ENCODE data around the gene OR13C2. TPM values are rescaled to one million over a fixed set of nuclear protein-coding genes. Genes with fewer than 3 reads are reported as not detected.

Gene OR13C2
- total RNA-seq, 1 donor from 2014 or later: not detected

DNA sequence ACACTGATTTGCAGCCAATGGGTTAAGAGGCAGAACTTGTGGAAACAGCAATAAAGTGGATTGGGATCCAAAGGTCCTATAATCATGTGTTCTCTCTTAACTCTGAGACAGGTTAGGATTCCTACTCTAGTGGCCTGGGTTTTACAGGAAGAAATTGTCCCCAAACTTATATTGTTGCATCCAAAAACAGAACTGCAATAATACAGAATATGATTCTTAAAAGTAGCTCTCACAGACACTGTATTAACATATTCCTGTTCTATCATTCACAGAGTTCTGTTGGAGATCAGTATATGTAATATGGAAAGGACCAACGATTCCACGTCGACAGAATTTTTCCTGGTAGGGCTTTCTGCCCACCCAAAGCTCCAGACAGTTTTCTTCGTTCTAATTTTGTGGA, 36.6 kb downstream of the OR13C2 start, which contains the start of gene OR13C8:
OR13C8 (plus strand) TSS at position 301 of the 400 bp plus-strand sequence; CDS start at position 301, 0 bp downstream.
- TF ChIP-seq, protein P1, sequence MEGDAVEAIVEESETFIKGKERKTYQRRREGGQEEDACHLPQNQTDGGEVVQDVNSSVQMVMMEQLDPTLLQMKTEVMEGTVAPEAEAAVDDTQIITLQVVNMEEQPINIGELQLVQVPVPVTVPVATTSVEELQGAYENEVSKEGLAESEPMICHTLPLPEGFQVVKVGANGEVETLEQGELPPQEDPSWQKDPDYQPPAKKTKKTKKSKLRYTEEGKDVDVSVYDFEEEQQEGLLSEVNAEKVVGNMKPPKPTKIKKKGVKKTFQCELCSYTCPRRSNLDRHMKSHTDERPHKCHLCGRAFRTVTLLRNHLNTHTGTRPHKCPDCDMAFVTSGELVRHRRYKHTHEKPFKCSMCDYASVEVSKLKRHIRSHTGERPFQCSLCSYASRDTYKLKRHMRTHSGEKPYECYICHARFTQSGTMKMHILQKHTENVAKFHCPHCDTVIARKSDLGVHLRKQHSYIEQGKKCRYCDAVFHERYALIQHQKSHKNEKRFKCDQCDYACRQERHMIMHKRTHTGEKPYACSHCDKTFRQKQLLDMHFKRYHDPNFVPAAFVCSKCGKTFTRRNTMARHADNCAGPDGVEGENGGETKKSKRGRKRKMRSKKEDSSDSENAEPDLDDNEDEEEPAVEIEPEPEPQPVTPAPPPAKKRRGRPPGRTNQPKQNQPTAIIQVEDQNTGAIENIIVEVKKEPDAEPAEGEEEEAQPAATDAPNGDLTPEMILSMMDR (conservative IDR thresholded peaks at IDR 0.05): no peak
- Mint-ChIP-seq H3K36me3 (no peaks in the 10 kb centered on the region), H3K27me3 (no peaks in the 10 kb centered on the region), H3K27ac (no peak within 1 kb of the TSS), H3K9me3 (no peaks in the 10 kb centered on the region), H3K4me3 (no peak within 1 kb of the TSS), H3K4me1 (ENCODE audit: unreplicated experiment) (no peaks in the 10 kb centered on the region)
- no peak for DNase-seq (ENCODE audit: extremely low spot score, unreplicated experiment)

DNA sequence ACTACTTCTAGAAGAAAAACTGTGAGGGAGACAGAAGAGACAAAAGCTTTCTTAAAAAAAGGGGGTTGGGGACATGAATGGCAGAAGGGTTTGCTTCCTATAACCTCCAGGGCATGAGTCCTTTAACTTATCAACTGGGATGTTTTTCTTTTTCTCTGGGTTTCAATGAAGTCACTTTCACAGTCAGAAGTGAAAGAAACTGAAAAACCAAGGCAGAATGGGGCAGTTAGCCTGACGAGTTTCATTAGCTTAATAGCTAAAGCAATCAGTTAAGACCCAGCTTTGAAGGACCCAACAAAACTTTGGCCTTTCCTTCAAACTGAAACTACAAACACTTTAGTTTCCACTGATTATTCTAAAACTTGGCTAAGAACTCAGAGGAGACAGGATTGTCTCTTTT, 41.1 kb downstream of the OR13C2 start:
- H3K36me3 Mint-ChIP-seq: no peaks in the 10 kb centered on the region
- TF ChIP-seq, protein P1 (conservative IDR thresholded peaks at IDR 0.05): no peak
- no peak overlapping the region for H3K27ac Mint-ChIP-seq
- H3K9me3 Mint-ChIP-seq: peaks cover under 1% of the 10 kb centered on the region
- no peak for DNase-seq (ENCODE audit: extremely low spot score, unreplicated experiment)
- no peaks in the 10 kb centered on the region for H3K4me1 Mint-ChIP-seq (ENCODE audit: unreplicated experiment)
- H3K27me3 Mint-ChIP-seq: no peaks in the 10 kb centered on the region
- H3K4me3 Mint-ChIP-seq: no peak overlapping the region

DNA sequence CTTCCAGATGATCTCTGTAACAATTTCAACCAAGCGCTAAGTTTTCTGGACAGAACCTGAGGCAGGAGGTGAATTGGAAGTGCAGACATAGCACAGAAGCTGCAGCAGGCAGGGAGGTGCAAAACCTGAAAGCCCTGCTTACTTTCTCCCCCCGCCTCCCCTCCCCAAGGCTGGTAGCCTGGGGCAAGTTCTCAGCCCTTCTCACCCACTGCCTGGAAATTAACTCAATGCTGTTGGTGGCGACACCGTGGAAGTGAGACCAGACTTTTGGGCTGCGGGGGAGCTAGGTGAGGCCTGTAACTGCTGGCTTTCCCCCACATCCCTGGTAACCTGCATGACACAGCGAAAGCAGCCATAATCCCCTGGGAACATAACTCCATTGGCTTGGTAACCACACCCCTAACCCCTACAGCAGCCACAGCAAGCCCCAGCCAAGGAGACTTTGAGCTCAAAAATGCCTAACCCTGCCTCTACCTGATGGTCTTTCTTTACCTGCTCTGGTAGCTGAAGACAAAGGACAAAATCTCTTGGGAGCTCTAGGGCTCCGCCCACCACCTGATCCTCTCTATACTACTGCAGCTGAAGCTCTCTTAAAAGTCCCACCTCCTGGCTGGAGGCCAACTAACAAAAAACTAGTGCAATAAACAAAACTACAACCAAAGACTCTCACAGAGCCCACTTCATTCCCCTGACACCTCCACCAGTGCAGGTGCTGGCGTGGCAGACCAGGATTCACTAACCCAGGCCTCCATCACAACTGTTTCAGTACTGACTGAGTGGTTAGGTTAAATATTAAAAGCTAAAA, 48.4 kb downstream of the OR13C2 start:
- H3K36me3 Mint-ChIP-seq: no peaks in the 10 kb centered on the region
- DNase-seq (ENCODE audit: extremely low spot score, unreplicated experiment): no peak
- TF ChIP-seq, protein P1 (conservative IDR thresholded peaks at IDR 0.05): no peak
- H3K4me3 Mint-ChIP-seq: no peak overlapping the region
- H3K27ac Mint-ChIP-seq: no peak overlapping the region
- peaks cover 12% of the 10 kb centered on the region for H3K9me3 Mint-ChIP-seq
- no peaks in the 10 kb centered on the region for H3K4me1 Mint-ChIP-seq (ENCODE audit: unreplicated experiment)
- H3K27me3 Mint-ChIP-seq: no peaks in the 10 kb centered on the region

DNA sequence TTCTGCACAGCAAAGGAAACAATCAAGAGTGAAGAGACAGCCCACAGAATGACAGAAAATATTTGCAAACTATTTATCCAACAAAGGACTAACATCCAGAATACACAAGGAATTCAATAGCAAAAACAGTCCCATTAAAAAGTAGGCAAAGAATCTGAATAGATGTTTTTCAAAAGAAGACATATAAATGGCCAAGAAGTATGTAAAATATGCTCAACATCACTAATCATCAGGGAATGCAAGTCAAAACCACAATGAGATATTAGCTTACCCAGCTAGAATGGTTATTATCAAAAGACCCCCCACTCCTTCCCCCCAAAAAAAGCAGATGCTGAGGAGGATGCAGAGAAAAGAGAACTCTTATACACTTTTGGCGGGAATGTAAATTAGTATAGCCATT, 49.9 kb downstream of the OR13C2 start:
- Mint-ChIP-seq H3K9me3 (peaks cover 12% of the 10 kb centered on the region), H3K36me3 (no peaks in the 10 kb centered on the region), H3K4me1 (ENCODE audit: unreplicated experiment) (no peaks in the 10 kb centered on the region), H3K27me3 (no peaks in the 10 kb centered on the region), H3K27ac (no peak overlapping the region), H3K4me3 (no peak overlapping the region)
- DNase-seq (ENCODE audit: extremely low spot score, unreplicated experiment): no peak
- TF ChIP-seq, protein P1 (conservative IDR thresholded peaks at IDR 0.05): no peak

Other genes starting within 250 kb of the OR13C2 start
- not detected in 2 replicates for gene OR13F1, start 101.4 kb downstream of the OR13C2 start, total RNA-seq (ENCODE audit: low replicate concordance)
- gene OR13C4, start 78.4 kb downstream of the OR13C2 start, total RNA-seq (ENCODE audit: low replicate concordance): not detected in 2 replicates
- gene OR13C3, start 68.8 kb downstream of the OR13C2 start, total RNA-seq (ENCODE audit: low replicate concordance): not detected in 2 replicates
- gene OR13C8, start 36.5 kb downstream of the OR13C2 start, total RNA-seq (ENCODE audit: low replicate concordance): not detected in 2 replicates
- not detected in 2 replicates for gene OR13C5, start 6.2 kb downstream of the OR13C2 start, total RNA-seq (ENCODE audit: low replicate concordance)
- gene OR13C9, start 12.6 kb upstream of the OR13C2 start, total RNA-seq (ENCODE audit: low replicate concordance): not detected in 2 replicates
- not detected in 2 replicates for gene OR13D1, start 88.9 kb upstream of the OR13C2 start, total RNA-seq (ENCODE audit: low replicate concordance)
- gene NIPSNAP3A, start 142.1 kb upstream of the OR13C2 start, total RNA-seq (ENCODE audit: low replicate concordance): 17.1 and 25.6 TPM in 2 replicates
- gene NIPSNAP3B, start 158.5 kb upstream of the OR13C2 start, total RNA-seq (ENCODE audit: low replicate concordance): 2.3 and 3.3 TPM in 2 replicates

Data from type B pancreatic cell (in vitro differentiated cells).